HG03280 (cell line): Measurements from ENCODE around the gene ANKRD33B.
"Not testable (repeated sequence)": the region's sequence is repeated elsewhere in the genome, so short reads cannot be mapped to it uniquely, and the experiment has no call there.

Experiments used
- ATAC-seq: cut with Tn5 transposase; IDR thresholded peaks from one replicate; pipeline ENCODE4 v1.9.1; 2021; ENCODE audit warnings: mild to moderate bottlenecking, moderate library complexity; ENCODE audit not compliant: unreplicated experiment

Gene ANKRD33B

GRCh38 chr5:10653751-10654400 lies 90.0 kb downstream of the ANKRD33B start:
- ATAC-seq: no peak

- ATAC-seq: no peak
These were observed 90.7 kb downstream of the ANKRD33B start for GRCh38 chr5:10654566-10654965.

DNA sequence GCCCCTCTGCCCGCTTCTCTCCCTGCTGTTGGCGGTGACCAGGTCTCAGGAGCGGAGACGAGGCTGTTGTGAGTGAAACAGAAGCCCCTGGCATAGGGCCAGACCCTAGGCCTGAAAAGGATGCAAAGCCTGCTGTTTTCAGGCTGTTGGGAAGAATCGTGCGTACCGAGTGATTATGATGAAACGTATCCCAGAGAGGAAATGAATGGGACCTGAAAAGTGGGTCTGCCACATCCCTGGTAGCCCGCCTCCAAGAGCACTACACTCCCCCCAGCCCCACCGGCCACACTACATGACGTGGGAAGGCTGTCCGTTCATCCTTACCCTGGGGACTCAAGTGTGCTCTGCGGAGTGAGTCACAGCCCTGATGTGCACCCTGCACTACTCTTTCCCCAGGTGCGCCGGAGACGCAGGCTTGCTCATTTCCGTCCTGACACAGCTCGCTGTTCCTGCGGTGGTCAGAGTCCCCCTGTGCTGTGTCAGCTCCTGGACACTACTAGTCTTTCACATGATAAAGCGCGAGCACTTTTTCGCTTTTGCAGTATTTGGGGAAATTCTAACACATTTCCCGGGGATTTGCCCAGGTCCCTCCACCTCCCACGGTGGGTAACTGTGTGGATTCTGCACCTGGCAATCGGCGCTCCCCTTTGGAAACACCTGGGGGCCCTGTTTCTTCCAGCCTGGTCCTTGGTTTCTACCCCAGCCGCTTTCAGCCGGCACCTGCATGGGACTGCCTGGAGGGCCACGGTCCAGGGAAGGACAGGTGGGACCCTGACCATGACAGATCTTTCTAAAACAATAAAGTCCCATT lies 91.5 kb downstream of the ANKRD33B start:
- no peak for ATAC-seq

DNA sequence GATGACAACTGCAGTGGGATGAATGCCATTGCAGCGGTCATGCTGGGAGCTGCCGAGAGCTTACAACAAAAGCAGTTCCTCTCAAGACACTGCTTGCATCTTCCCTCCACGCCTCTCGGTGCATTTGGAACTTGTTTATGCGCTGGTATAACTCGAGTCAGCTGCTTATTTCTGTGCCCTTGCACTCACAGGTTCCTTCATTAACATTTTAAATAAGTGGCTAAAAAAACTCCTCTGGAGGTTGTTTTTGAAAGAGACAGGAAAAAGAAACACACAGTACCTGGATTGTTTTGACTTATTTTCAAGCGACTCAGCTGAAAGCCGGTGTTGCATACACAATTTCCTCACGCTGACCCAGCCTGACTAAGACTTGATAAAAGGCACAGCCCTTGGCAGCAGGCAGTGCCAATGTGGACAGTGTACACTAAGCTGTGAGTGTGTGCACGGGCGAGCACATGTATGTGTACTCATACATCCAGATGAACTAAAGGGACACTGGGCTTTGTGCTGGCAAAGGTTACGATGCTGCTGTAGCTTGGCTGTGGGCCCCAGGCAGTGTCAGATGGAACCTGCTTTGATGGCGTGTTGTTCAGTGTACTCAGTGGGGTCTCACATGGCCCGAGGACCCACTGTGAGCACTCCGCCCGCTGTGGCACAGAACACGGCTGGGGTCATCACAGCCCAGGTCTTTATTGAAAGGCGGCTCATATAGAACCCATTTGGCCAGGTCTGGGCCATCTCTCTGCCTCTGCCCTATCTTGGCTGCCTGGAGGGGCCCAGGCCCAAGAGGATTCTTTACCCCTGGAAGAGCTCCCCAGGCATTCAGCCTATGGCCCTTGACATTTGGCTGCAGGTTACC lies 92.3 kb downstream of the ANKRD33B start:
- ATAC-seq: no peak

- ATAC-seq: no peak
These were observed 94.4 kb downstream of the ANKRD33B start for GRCh38 chr5:10658265-10658664.

GRCh38 chr5:10660135-10660534 lies 96.3 kb downstream of the ANKRD33B start:
- no peak for ATAC-seq

- ATAC-seq: no peak
These were observed 97.0 kb downstream of the ANKRD33B start for GRCh38 chr5:10660720-10661387.

DNA sequence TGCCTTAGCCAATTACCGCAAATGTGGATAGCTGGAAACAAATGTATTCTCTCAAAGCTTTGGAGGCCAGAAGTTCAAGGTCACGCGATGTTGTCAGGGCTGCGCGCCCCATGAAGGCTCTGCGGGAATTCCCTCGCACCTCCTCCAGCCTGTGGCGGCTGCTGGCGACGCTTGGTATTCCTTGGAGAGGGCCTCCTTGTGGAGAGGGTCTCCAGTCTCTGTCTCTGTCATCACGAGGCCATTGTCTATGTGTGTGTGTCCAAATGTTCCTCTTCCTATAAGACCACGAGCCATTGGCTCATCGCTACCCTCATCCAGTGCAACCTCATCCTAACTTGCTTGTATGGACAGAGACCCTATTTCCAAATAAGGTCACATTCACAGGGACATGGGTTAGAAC lies 97.5 kb downstream of the ANKRD33B start:
- no peak for ATAC-seq

DNA sequence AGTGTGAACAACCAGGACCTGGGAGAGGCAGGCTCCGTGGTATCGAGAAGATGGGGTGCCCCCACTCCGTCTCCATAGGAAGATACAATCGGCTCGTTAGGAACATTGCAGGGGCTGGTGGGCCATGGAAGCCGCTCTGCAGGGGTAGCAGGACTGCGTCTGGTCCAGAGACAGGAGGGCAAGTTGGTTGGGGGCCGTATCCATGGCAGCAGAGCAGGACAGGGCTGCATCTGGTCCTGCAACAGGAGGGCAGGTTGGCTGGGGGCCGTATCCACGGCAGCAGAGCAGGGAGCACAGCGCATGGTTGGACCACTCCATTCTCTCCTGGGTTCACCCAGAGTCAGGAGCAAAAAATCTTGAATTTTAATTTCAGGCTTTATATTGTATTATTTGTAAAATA lies 98.2 kb downstream of the ANKRD33B start:
- no peak for ATAC-seq

DNA sequence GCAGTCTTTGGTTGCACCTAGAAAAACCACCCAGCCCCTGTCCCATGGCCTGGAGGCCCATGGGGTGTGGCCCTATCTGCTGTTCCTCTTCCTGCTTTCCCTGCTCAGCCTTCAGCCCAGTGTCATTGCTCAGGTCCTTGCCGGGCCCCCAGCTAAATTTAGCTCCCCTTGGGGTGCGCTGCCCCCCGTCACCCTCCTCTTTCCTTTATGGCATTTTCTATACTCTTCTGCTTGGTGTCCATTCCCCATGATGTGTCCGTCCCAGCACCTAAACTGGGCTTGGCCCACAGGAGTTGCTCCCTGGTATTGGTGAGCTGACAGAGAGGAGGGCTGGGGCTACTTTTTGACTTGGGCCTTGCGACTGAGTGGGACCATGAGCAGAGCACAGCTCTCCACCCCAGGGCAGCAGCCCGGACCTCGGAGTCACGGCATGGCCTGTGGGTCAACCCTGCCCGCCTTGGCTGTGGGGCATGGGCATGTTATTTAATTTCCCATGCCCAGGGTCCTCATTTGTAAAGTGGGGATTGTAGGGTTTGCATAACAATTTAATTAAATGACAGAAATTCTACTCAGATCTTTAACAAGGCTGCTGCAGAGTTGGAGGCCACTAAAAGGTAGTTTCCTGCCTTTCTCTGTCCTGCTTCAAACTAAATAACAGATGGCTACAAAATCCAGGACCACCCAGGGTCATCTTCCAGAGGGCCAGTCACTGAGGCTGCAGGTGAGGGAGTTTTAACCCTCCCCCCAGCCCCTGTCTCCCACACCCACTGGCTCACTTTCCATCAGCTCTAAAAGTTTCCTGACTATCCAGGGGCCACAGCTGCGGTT lies 99.0 kb downstream of the ANKRD33B start:
- no peak for ATAC-seq

- ATAC-seq: no peak
These were observed 99.8 kb downstream of the ANKRD33B start for GRCh38 chr5:10663489-10664179.

DNA sequence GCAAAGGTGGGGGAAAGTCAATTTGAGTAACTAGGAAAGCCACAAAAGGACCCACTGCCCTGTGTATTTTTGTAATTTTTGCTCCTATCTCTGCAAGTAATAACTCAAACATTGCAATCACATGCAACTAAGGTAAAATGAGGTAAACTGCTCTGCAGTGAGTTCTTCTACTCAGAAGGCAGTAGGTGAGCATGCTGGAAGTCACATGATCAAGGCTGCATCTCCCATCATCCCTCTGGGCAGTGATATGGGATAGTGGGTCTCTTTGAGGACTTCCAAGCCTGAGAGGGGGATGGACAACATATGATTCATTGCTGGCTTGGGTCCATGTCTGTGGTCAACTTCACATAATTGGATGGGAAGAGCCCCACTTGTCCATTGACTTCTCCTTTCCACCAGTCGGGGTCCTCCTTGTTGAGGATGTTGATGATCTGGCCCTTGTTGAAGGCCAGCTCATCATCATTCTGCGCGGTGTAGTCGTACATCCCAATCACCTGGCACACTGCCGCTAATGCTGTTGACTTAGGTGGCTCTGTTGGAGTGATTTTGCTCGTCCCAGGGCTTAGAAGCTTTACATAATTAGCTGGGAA lies 100.4 kb downstream of the ANKRD33B start:
- ATAC-seq: not testable (repeated sequence)

DNA sequence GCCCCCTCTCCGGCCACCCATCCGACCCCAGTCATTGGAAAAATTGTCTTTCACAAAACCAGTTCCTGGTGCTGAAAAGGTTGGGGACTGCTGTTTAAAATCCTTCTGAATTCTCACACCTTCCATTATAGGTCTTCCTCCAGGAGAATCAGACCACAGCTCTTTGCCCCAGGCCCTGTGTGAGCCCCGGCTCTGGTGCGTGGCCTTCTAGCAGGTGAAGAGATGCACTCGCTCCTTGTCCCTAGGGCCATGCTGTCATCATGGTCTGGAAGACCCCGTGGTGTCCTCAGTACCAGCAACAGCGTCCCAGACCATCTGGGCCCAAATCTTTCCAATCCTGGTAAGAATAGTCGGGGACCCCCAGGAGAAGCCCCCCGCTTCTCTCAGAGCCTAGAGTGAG lies 101.9 kb downstream of the ANKRD33B start:
- ATAC-seq: no peak

GRCh38 chr5:10666531-10667299 lies 102.8 kb downstream of the ANKRD33B start:
- no peak for ATAC-seq

- ATAC-seq: no peak
These were observed 103.7 kb downstream of the ANKRD33B start for GRCh38 chr5:10667431-10668057.

- no peak for ATAC-seq
These were observed 104.8 kb downstream of the ANKRD33B start for GRCh38 chr5:10668697-10669096.

- ATAC-seq: no peak
These were observed 106.1 kb downstream of the ANKRD33B start for GRCh38 chr5:10669983-10670382.
